ENCODE measurements around the gene AADACL2.
"Not testable (repeated sequence)": the region's sequence is repeated elsewhere in the genome, so short reads cannot be mapped to it uniquely, and the experiment has no call there.

Gene AADACL2
- 0 to 0.03 (median 0) reads per million in 18 experiments for total RNA-seq

GRCh38 chr3:151733613-151734012 lies at the start of gene AADACL2:
Gene AADACL2, plus strand, starts transcription at chr3:151733927. Its CDS starts 109 bp downstream, at chr3:151734036.
- DNase-seq = no peak

GRCh38 chr3:151684094-151684493 lies 49.6 kb upstream of the AADACL2 start:
- peak; percentile 39 to 67 for DNase-seq

- no peak for DNase-seq
Measured at GRCh38 chr3:151686257-151686656, 47.5 kb upstream of the AADACL2 start.

- no peak for DNase-seq
Measured at GRCh38 chr3:151687076-151687475, 46.7 kb upstream of the AADACL2 start.

GRCh38 chr3:151688571-151688970 lies 45.2 kb upstream of the AADACL2 start:
- no peak for DNase-seq

DNA sequence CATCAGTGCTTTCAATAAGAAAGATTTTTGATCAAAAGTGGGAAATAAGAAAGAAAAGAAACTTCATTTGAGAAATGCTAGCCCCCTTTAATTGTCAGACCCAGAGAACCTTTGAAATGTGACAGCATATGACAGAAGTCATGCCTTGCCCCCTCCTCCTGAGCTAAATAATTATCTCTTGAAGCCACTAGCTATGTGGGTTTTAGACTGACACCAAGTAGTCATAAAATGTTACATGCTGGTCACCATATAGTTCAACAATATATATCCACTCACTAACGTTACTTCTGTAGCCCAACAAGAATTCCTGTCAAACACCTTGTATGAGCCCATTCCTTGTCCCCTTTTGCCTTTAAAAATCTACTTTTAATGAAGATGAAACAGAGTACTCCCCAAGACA lies 43.1 kb upstream of the AADACL2 start:
- DNase-seq = no peak

DNA sequence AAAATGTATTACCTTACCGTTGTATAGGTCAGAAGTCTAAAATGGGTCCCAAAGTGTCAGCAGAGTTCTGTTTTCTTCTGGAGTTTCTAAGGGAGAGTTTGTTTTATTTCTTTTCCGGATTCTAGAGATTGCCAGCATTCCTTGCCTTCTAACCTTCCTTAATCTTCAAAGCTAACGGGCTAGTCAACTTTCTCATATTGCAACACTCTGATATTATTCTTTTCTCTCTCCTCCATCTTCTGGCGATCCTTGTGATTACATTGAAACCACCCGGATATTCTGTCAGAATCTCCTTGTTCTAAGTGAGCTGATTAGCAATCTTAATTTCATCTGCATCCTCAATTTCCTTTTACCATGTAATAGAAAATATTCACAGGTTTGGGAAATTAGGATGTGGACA lies 36.2 kb upstream of the AADACL2 start:
- no peak for DNase-seq

GRCh38 chr3:151707216-151707615 lies 26.5 kb upstream of the AADACL2 start:
- no peak for DNase-seq

DNA sequence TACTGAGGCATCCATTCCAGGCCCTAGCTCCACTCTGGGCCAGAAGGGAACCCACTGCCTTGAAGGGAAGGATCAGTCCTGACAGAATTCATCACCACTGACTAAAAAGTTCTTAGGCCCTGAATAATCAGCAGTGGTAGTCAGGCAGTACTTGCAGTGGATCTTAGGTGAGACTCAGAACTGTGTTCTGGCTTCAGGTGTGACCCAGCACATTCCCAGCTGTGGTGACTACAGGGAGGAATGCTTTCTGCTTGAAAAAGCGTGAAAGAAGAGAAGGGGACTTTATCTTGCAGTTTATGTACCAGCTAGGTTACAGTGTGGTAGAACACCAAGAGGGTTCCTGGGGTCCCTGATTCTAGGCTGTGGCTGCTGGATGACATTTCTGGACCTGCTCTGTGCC lies 24.9 kb upstream of the AADACL2 start:
- no peak for DNase-seq

DNA sequence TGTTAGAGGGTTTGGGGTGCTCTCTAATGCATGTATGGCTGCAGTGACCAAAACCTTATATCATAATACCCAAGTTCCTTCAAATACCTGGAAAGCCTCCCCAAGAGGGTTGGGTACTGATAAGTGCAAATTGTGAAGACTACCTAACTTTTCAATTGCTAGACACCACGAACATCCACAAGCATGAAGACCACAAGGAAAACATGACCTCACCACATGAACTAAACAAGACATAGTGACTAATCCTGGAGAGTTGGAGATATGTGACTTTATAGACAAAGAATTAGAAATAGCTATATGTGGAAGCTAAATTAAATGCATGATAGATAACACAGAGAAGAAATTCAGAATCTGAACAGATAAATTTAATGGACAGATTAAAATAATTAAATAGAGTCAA lies 23.9 kb upstream of the AADACL2 start:
- DNase-seq = no peak

DNA sequence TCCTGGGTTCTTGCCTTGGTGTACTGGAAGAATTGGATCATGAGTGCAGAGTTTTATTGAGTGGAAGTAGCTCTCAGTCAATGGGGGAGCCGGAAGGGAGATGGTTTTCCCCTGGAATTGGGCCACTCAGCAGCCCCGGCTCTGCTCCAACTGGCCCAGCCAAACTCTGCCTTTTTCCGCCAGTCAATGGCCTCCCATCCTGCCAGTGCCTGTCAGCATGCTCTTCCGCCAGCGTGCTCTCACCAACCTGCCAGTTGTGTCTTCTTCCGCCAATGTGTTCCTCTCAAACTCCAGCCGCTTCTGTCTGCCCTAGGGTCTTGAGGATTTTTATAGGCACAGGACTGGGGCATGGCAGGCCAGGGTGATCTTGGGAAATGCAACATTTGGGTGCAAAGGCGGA lies 12.4 kb upstream of the AADACL2 start:
- DNase-seq = no peak

DNA sequence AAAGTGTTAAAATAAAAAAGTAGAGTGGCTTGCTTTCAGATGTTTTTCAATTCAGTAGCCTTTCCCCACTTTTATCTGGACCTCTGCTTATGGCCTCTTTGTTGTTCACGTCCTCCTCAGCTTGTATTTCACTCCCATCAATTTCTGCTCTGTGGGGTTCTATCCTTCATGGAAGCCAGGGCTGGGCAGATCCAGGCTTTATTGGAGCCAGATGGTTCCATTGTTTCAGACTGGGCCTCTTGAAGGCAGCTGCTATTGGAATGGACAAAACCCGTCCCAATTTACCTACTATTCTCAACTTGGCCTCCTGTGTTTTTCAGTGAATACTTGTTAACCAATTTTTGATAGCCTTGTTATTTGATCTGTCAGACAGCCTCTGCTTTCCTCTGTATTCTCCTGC lies 10.9 kb upstream of the AADACL2 start:
- no peak for DNase-seq

- DNase-seq = no peak
Measured at GRCh38 chr3:151724576-151725562, 8.9 kb upstream of the AADACL2 start.

- no peak for DNase-seq
Measured at GRCh38 chr3:151726016-151726415, 7.7 kb upstream of the AADACL2 start.

DNA sequence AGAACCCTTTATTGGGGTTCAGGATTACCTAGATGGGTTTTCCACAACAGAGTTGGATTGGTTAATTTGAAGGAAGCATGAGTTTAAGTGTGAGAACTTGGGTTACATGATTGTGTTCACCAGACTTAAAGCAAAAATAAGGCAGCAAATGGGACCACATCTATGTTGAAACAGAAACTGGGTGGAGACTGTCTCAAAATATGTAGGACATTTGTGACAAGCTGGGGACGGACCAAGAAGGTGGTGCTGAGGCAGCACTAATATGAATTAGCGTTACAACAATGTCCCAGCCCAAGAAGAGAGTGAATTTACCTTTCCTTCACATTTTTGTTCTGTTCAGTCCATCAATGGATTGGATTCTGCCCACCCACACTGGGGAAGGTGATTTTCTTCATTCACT lies 866 bp upstream of the AADACL2 start:
- no peak for DNase-seq

DNA sequence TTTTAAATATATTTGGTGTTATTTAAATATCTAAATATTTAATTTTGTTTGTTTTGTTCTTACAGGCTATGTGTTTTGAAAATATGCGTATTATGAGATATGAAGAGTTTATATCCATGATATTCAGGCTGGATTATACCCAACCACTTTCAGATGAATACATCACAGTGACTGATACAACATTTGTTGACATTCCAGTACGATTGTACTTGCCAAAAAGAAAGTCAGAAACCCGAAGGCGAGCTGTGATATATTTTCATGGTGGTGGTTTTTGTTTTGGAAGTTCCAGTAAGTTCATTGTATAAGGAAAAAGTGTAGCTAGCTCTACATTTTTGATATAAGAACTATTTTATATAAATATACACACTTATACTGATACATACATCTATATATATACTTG lies 6.9 kb downstream of the AADACL2 start:
- no peak for DNase-seq

DNA sequence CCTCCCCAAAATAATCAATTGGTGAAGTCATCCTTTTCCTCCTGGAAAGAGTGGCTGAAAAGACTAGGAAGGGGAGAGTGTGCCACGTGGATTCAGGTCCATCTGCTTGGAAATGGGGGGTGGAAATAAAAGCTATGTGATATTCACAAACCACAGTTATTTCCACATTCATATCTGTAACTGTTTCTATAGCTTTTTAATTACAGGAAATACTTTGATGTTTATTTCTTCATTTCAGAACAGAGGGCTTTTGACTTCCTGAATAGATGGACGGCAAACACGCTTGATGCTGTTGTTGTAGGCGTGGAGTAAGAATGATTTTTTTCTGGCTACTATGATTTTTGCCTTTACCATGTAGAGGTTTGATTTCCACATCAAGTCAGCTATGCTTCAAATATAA lies 10.1 kb downstream of the AADACL2 start:
- DNase-seq = peak in 1 of 2 donors; percentile 37

DNA sequence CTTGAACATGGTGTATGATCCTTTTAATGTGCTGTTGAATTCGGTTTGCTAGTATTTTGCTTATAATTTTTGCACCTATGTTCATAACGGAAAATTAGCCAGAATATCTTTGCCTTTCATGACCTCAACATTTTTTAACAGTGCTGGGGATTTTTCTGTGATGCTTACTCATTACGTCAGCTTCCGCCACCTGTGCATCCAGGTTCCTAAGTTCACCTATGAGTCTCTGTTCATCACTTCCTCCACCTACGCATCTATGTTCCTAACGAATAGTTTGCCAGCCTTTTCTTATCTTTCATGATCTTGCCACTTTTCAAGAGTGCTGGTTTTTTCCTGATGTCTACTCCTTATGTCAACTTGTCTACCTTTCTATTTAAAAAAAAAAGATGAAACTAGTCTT lies 16.5 kb downstream of the AADACL2 start:
- no peak for DNase-seq

DNA sequence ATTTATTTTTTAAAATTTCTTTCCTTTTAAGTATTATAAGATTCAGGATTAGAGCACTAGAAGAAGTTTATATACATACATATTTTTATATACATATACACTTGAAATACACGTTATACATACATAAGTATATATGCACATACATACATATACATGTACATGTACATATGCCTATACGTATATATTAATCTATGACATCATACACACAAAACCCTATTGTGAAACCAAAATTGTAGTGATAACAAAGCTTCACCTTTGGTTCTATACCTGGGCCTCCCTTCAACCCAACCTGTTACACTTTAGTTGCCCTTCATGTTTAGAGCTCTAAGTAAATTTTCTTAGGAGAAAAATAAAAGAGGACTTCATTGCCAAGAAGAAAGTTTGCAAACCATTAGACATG lies 17.0 kb downstream of the AADACL2 start:
- no peak for DNase-seq

- DNase-seq = peak in 1 of 2 donors; percentile 38
Measured at GRCh38 chr3:151751161-151751560, 17.4 kb downstream of the AADACL2 start.

GRCh38 chr3:151753846-151754245 lies 20.1 kb downstream of the AADACL2 start:
- DNase-seq = no peak

- DNase-seq = no peak
Measured at GRCh38 chr3:151761581-151761980, 27.9 kb downstream of the AADACL2 start.

DNA sequence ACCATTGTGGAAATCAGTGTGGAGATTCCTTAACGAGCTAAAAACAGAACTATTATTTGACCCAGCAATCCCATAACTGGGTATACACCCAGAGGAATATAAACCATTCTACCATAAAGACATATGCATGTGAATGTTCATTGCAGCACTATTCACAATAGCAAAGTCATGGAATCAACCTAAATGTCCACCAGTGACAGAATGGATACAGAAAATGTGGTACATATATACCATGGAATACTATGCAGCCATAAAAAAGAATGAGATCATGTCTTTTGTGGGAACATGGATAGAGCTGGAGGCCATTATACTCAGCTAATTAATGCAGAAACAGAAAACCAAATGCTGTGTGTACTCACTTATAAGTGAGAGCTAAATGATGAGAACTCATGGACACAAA lies 31.0 kb downstream of the AADACL2 start:
- not testable (repeated sequence) for DNase-seq

GRCh38 chr3:151765685-151766084 lies 32.0 kb downstream of the AADACL2 start:
- DNase-seq = no peak
